Liver (tissue), 9 donors: ENCODE measurements around the gene CYP2W1. TPM values are rescaled to one million over a fixed set of nuclear protein-coding genes. Genes with fewer than 3 reads are reported as not detected.

Experiments used
- DNase-seq: peaks from one replicate; pipeline ENCODE4 v3.0.0-alpha.2; 2017; ENCODE audit warnings: low spot score
- H3K27ac ChIP-seq, 2 donors: one replicate each; pipeline ENCODE4 v1.7.0; 2013; ENCODE audit warnings: inconsistent platforms in 2 of 2, low read length in 2 of 2, control low read depth in 1 of 2, low read depth in 1 of 2, mild to moderate bottlenecking in 1 of 2
- H3K27me3 ChIP-seq, 4 donors: one replicate each; pipeline versions ENCODE4 v1.6.1 to v1.7.0; 2013; ENCODE audit warnings: low read length in 3 of 4, inconsistent platforms in 1 of 4, mild to moderate bottlenecking in 1 of 4, moderate library complexity in 1 of 4; ENCODE audit not compliant: control insufficient read depth in 4 of 4, insufficient read depth in 4 of 4
- H3K36me3 ChIP-seq, 4 donors: one replicate each; pipeline versions ENCODE4 v1.6.1 to v1.7.0; 2013; ENCODE audit warnings: low read length in 3 of 4, mild to moderate bottlenecking in 3 of 4, low read depth in 1 of 4, moderate library complexity in 1 of 4; ENCODE audit not compliant: control insufficient read depth in 4 of 4, insufficient read depth in 3 of 4
- H3K4me1 ChIP-seq, 4 donors: one replicate each; pipeline versions ENCODE4 v1.6.1 to v1.7.0; 2013; ENCODE audit warnings: low read length in 3 of 4, mild to moderate bottlenecking in 3 of 4, moderate library complexity in 1 of 4; ENCODE audit not compliant: control insufficient read depth in 4 of 4, insufficient read depth in 4 of 4
- H3K4me3 ChIP-seq, 3 donors: one replicate each; pipeline versions ENCODE4 v1.6.1 to v1.7.0; 2013; ENCODE audit warnings: low read length in 3 of 3, control low read depth in 1 of 3, low read depth in 1 of 3, mild to moderate bottlenecking in 1 of 3
- H3K9ac ChIP-seq, 2 donors: one replicate each; pipeline ENCODE4 v1.7.0; 2013; ENCODE audit warnings: low read length in 2 of 2, mild to moderate bottlenecking in 2 of 2, moderate library complexity in 2 of 2, control low read depth in 1 of 2, low read depth in 1 of 2
- H3K9me3 ChIP-seq, 4 donors: one replicate each; pipeline versions ENCODE4 v1.6.1 to v1.7.0; 2013; ENCODE audit warnings: low read length in 3 of 4; ENCODE audit not compliant: control insufficient read depth in 4 of 4
- EGR1 ChIP-seq, 2 donors: IDR thresholded peaks; 2 replicates each; pipeline ENCODE4 v1.6.1; 2016 to 2018; ENCODE audit warnings: antibody characterized with exemption in 2 of 2, low read depth in 2 of 2
- FOXA1 ChIP-seq: IDR thresholded peaks from 2 replicates; pipeline ENCODE4 v1.6.1; 2016; ENCODE audit warnings: antibody characterized with exemption
- FOXA2 ChIP-seq: IDR thresholded peaks from 2 replicates; pipeline ENCODE4 v1.6.1; 2016; ENCODE audit warnings: antibody characterized with exemption
- HNF4G ChIP-seq: IDR thresholded peaks from 2 replicates; pipeline ENCODE4 v1.6.1; 2016; ENCODE audit warnings: antibody characterized with exemption
- JUND ChIP-seq, 2 donors: IDR thresholded peaks; 2 replicates each; pipeline ENCODE4 v1.6.1; 2016; ENCODE audit warnings: antibody characterized with exemption in 2 of 2
- NR2F2 ChIP-seq: IDR thresholded peaks from 2 replicates; pipeline ENCODE4 v1.6.1; 2016; ENCODE audit warnings: antibody characterized with exemption
- REST ChIP-seq: IDR thresholded peaks from 2 replicates; pipeline ENCODE4 v1.6.1; 2016; ENCODE audit warnings: antibody characterized with exemption, mild to moderate bottlenecking
- TAF1 ChIP-seq: conservative IDR thresholded peaks from 2 replicates; pipeline ENCODE4 v1.6.1; 2016; ENCODE audit warnings: antibody characterized with exemption, mild to moderate bottlenecking
- YY1 ChIP-seq: IDR thresholded peaks from 2 replicates; pipeline ENCODE4 v1.6.1; 2016; ENCODE audit warnings: antibody characterized with exemption, mild to moderate bottlenecking
- WGBS: extraction: QIAGEN DNeasy Blood & Tissue Kit; methylation state at CpG from one replicate; pipeline ENCODE4 v1.1.7; 2013; 5-methylcytosine and 5-hydroxymethylcytosine counted together
- polyA plus RNA-seq, 2 donors: library from polyadenylated mRNA; stranded (reverse) in 1 of 2; unstranded in 1 of 2; fragments of 200-250 nt in 1 of 2; fragments of >200 nt in 1 of 2; fragmentation: Nextera tagmentation in 1 of 2; extraction: Ambion mirVana in 1 of 2; gene quantifications; one replicate each; pipeline versions ENCODE4 v1.2.1 to v1.2.3, GENCODE V29; 2013 to 2015
- total RNA-seq, 2 donors: library from RNA; depleted of rRNA; stranded (reverse); fragments of >200 nt; gene quantifications; one replicate each; pipeline ENCODE4 v1.2.3, GENCODE V29; 2014
- TF ChIP-seq, protein P1 (sequence below): IDR thresholded peaks from 2 replicates; pipeline ENCODE4 v1.6.1; 2016; ENCODE audit warnings: antibody characterized with exemption
- TF ChIP-seq, protein P2 (sequence below): fragments of 150-350 bp; IDR thresholded peaks from 2 replicates; pipeline ENCODE4 v1.5.1; 2017; ENCODE audit warnings: improper control_type of control experiment, low read depth, low read length; ENCODE audit not compliant: missing input control
- TF ChIP-seq, protein P3 (sequence below): IDR thresholded peaks from 2 replicates; pipeline ENCODE4 v1.6.1; 2016; ENCODE audit warnings: antibody characterized with exemption
- TF ChIP-seq, protein P4 (sequence below): IDR thresholded peaks from 2 replicates; pipeline ENCODE4 v1.6.1; 2016; ENCODE audit warnings: antibody characterized with exemption
- donor health status: healthy.
- donor health status: healthy.
- donor health status: healthy.
- donor health status: healthy.
- donor health status: healthy.

CYP2W1 gene
- total and polyA plus RNA-seq, 4 donors: 0.28 TPM; not detected in 3

DNA sequence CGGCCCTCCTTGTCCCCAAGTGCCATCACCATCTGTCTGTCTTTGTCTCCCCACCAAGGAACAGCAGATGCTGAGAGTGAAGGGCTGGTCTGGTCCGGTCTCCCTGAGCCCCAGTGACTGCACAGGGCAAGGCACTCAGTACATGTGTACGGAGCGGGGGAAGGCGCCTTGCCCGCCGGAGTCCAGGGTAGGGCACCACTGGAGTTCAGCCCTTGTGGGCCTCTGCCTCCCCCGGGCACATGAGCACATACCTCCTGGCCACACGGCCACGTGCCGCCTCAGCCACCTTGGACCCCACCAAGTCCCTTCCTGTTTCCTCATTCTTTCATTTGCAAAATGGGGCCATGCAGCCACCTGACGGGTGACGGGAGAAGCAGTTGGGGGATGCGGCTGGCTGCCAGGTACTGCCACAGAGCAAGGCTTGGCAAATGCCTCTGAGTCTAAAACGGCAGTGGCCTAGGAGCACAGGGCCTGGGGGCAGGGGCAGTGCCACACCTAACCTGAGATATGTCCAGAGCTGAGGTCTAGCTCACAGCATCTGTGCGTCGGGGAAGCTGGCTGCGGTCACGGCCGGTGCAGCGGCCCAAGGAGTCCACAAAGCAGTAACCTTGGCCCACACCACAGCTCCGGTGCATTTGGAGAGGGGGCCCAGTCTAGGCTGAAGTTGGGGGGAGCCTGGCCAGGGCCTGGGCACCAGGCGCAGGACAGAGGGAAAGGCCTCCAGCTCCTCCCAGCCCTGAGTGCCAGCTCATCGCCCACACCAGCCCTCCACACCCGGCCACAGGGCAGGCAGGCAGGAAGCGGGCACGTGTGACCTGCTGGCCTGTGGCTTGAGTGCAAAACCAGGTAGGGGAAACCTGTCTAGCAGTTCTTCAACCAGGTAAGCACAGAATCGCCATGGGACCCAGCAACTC is 33.7 kb upstream of the CYP2W1 start:
- no peaks in the 10 kb centered on the region for H3K9me3 ChIP-seq
- no peak for DNase-seq
- no peaks in the 10 kb centered on the region for H3K27me3 ChIP-seq
- 88% methylated on average over 28 of the region's 28 CpGs for WGBS
- TF ChIP-seq EGR1 (IDR thresholded peaks at IDR 0.05; ENCODE audit: low read depth in 2 of 2) (no peak), TAF1 (no peak), YY1 (no peak), FOXA1 (no peak), REST (no peak), NR2F2 (no peak), JUND (IDR thresholded peaks at IDR 0.05) (no peak), FOXA2 (no peak), HNF4G (no peak)
- TF ChIP-seq, protein P1, sequence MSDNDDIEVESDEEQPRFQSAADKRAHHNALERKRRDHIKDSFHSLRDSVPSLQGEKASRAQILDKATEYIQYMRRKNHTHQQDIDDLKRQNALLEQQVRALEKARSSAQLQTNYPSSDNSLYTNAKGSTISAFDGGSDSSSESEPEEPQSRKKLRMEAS: no peak
- TF ChIP-seq, protein P2, sequence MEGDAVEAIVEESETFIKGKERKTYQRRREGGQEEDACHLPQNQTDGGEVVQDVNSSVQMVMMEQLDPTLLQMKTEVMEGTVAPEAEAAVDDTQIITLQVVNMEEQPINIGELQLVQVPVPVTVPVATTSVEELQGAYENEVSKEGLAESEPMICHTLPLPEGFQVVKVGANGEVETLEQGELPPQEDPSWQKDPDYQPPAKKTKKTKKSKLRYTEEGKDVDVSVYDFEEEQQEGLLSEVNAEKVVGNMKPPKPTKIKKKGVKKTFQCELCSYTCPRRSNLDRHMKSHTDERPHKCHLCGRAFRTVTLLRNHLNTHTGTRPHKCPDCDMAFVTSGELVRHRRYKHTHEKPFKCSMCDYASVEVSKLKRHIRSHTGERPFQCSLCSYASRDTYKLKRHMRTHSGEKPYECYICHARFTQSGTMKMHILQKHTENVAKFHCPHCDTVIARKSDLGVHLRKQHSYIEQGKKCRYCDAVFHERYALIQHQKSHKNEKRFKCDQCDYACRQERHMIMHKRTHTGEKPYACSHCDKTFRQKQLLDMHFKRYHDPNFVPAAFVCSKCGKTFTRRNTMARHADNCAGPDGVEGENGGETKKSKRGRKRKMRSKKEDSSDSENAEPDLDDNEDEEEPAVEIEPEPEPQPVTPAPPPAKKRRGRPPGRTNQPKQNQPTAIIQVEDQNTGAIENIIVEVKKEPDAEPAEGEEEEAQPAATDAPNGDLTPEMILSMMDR: no peak
- TF ChIP-seq, protein P3, sequence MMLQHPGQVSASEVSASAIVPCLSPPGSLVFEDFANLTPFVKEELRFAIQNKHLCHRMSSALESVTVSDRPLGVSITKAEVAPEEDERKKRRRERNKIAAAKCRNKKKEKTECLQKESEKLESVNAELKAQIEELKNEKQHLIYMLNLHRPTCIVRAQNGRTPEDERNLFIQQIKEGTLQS: no peak
- TF ChIP-seq, protein P4, sequence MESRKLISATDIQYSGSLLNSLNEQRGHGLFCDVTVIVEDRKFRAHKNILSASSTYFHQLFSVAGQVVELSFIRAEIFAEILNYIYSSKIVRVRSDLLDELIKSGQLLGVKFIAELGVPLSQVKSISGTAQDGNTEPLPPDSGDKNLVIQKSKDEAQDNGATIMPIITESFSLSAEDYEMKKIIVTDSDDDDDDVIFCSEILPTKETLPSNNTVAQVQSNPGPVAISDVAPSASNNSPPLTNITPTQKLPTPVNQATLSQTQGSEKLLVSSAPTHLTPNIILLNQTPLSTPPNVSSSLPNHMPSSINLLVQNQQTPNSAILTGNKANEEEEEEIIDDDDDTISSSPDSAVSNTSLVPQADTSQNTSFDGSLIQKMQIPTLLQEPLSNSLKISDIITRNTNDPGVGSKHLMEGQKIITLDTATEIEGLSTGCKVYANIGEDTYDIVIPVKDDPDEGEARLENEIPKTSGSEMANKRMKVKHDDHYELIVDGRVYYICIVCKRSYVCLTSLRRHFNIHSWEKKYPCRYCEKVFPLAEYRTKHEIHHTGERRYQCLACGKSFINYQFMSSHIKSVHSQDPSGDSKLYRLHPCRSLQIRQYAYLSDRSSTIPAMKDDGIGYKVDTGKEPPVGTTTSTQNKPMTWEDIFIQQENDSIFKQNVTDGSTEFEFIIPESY: no peak
- H3K9ac ChIP-seq: no peak overlapping the region
- no peak overlapping the region for H3K27ac ChIP-seq
- peaks cover 0 to 8% (median 2%) of the 10 kb centered on the region in 4 donors for H3K4me1 ChIP-seq
- H3K36me3 ChIP-seq: no peaks in the 10 kb centered on the region
- no peak overlapping the region for H3K4me3 ChIP-seq
